ENCODE measurements around the gene PLXDC2.

DNA sequence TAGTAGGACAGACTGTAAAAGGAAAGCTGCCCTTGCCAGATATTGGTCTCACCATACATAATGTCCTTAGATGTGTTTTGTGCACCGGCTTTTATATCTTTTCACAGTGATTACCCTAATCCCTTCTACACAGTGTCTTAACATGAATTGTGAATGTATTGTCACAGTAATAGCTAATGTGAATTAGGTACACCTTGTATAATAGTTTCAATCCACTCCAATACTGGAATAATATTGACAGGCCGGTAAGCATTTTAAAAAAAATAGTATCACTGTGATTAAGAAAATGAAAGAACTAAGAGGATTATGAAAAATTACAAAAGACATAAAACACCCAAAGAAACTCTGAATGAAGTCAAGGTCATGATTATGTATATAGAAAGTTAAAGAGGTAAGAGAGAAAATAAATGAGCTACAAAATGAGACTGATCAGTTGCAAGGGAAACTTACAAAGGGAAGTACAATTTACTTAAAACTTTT lies 420.9 kb downstream of the PLXDC2 start:
- TF ChIP-seq POU2F2 (IDR thresholded peaks at IDR 0.05; ENCODE audit: low read depth, low read length) (no peak), PAX5 (IDR thresholded peaks at IDR 0.05; ENCODE audit: insufficient read depth, low read length, severe bottlenecking) (no peak), POLR2A (IDR thresholded peaks at IDR 0.05; ENCODE audit: low read depth, low read length) (no peak), TAF1 (IDR thresholded peaks at IDR 0.05; ENCODE audit: low read depth, low read length) (no peak), POLR2AphosphoS5 (IDR thresholded peaks at IDR 0.05; ENCODE audit: low read depth, low read length) (no peak)
